BJ (cell line): ENCODE measurements around the gene SERPINA3. TPM values are rescaled to one million over a fixed set of nuclear protein-coding genes. Genes with fewer than 3 reads are reported as not detected.

Experiments used
- CTCF ChIA-PET: fragments of 350-600 bp; formaldehyde crosslinking; extraction: SDS; loops from one replicate; lab custom pipeline; 2021; ENCODE audit warnings: antibody characterized with exemption, inconsistent platforms; lab: Yijun Ruan, JAX
- POLR2A ChIA-PET: fragments of 300-600 bp; sonication (Branson Sonifier 250); formaldehyde crosslinking; extraction: SDS; loops from one replicate; lab custom pipeline; 2021; ENCODE audit warnings: antibody characterized with exemption; lab: Charles Lee
- DNase-seq: peaks from one replicate; pipeline ENCODE4 v3.0.0-alpha.2; 2011; ENCODE audit warnings: low read depth
- H3K27me3 ChIP-seq: 2 replicates; pipeline ENCODE4 v1.6.0; 2011; ENCODE audit warnings: low read length; ENCODE audit not compliant: control insufficient read depth, insufficient read depth
- H3K36me3 ChIP-seq: 2 replicates; pipeline ENCODE4 v1.5.1; 2011; ENCODE audit warnings: low read length; ENCODE audit not compliant: control insufficient read depth, insufficient read depth
- H3K4me3 ChIP-seq: 2 replicates; pipeline ENCODE4 v1.5.1; 2011; ENCODE audit warnings: low read depth, mild to moderate bottlenecking, control low read depth, low read length
- polyA minus RNA-seq: library from RNA; depleted of rRNA, polyadenylated mRNA; stranded (reverse); fragments of >200 nt; gene quantifications from 2 replicates; pipeline ENCODE4 v1.2.3, GENCODE V29; 2011; rRNA and poly(A)+ RNA removed
- polyA plus RNA-seq: library from polyadenylated mRNA; depleted of rRNA; stranded (reverse); fragments of >200 nt; gene quantifications from 2 replicates; pipeline ENCODE4 v1.2.3, GENCODE V29; 2011; rRNA removed
- TF ChIP-seq, protein P1 (sequence below): IDR thresholded peaks from 2 replicates; pipeline ENCODE4 v1.5.1; 2011; ENCODE audit warnings: low read depth, mild to moderate bottlenecking, control low read depth, inconsistent platforms, low read length, moderate library complexity; ENCODE audit not compliant: insufficient read depth

Gene SERPINA3
- polyA plus RNA-seq (0.70 and 0.91 TPM in 2 replicates), polyA minus RNA-seq (0.36 and 0.47 TPM in 2 replicates)

DNA sequence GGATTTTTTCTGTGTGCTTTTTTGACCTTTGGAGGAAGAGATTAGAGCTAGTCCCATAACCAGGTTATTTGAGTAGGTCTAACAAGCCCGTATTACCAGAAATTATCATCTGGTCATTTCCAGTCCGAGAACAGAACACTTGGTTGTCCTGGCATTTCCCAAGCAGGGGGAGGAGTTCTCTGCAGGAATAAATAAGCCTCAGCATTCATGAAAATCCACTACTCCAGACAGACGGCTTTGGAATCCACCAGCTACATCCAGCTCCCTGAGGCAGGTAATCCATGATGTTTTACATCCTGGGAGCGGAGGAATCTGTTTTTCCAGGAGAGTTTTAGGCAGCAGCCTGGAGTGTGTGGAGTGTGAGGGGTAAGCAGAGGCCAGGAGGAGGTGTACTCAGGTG, at the start of gene SERPINA3:
SERPINA3 (plus strand) TSS at position 218 of the 400 bp plus-strand sequence. CDS start 2,051 bp downstream, outside the sequence.
- H3K4me3 ChIP-seq = no peak within 1 kb of the TSS
- ChIA-PET CTCF (interaction anchor here (1.4 to 1.9 kb wide), 2 partner anchors 9 to 63 kb away, joined by 4 to 6 read pairs; no protein-coding TSS in a partner anchor), POLR2A (no interaction called here)
- H3K36me3 ChIP-seq = no peaks in the 10 kb centered on the region
- TF ChIP-seq, protein P1, sequence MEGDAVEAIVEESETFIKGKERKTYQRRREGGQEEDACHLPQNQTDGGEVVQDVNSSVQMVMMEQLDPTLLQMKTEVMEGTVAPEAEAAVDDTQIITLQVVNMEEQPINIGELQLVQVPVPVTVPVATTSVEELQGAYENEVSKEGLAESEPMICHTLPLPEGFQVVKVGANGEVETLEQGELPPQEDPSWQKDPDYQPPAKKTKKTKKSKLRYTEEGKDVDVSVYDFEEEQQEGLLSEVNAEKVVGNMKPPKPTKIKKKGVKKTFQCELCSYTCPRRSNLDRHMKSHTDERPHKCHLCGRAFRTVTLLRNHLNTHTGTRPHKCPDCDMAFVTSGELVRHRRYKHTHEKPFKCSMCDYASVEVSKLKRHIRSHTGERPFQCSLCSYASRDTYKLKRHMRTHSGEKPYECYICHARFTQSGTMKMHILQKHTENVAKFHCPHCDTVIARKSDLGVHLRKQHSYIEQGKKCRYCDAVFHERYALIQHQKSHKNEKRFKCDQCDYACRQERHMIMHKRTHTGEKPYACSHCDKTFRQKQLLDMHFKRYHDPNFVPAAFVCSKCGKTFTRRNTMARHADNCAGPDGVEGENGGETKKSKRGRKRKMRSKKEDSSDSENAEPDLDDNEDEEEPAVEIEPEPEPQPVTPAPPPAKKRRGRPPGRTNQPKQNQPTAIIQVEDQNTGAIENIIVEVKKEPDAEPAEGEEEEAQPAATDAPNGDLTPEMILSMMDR = no peak
- DNase-seq = no peak
- H3K27me3 ChIP-seq = no peaks in the 10 kb centered on the region

DNA sequence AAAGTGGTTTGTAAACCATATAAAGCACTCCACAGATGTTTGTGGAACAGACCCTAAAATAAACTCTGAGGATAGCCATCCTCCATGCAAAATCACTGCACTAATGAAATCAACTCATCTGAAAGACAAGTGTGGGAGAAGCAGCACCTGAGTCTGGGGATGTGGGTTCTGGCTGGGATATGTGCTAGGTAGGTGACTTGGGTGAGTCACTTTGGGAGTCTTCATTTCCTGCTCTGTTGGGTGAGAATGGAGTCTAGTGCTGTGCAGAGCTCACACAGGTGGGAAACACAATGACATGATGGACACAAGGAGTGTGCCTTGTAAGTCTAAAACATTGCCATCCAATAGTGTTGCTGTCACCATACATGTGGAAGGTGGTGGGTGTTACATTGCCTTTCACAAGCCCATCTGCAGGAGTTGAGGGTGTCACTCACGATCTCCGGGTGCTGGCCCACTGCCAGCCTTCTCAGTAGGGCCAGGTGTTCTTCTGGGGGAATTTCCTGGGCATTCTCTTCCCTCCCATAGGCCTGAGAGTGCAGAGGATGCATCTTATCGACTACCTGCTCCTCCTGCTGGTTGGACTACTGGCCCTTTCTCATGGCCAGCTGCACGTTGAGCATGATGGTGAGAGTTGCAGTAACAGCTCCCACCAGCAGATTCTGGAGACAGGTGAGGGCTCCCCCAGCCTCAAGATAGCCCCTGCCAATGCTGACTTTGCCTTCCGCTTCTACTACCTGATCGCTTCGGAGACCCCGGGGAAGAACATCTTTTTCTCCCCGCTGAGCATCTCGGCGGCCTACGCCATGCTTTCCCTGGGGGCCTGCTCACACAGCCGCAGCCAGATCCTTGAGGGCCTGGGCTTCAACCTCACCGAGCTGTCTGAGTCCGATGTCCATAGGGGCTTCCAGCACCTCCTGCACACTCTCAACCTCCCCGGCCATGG, 49.0 kb upstream of the SERPINA3 start:
- POLR2A ChIA-PET = no interaction called here
- no peak overlapping the region for H3K4me3 ChIP-seq
- CTCF ChIA-PET = interaction anchor here (0.5 kb wide), 1 partner anchor 15 kb away, joined by 3 read pairs; no protein-coding TSS in a partner anchor

GRCh38 chr14:94564381-94564780, 47.8 kb upstream of the SERPINA3 start:
- Histone ChIP-seq H3K27me3 (no peaks in the 10 kb centered on the region), H3K4me3 (no peak overlapping the region), H3K36me3 (no peaks in the 10 kb centered on the region)
- CTCF ChIA-PET = no interaction called here
- POLR2A ChIA-PET = no interaction called here
- TF ChIP-seq, protein P1 = no peak
- no peak for DNase-seq

More for the DNA sequence above, 49.0 kb upstream of the SERPINA3 start:
- TF ChIP-seq, protein P1 = no peak
- no peak for DNase-seq
- no peaks in the 10 kb centered on the region for H3K27me3 ChIP-seq
- no peaks in the 10 kb centered on the region for H3K36me3 ChIP-seq

DNA sequence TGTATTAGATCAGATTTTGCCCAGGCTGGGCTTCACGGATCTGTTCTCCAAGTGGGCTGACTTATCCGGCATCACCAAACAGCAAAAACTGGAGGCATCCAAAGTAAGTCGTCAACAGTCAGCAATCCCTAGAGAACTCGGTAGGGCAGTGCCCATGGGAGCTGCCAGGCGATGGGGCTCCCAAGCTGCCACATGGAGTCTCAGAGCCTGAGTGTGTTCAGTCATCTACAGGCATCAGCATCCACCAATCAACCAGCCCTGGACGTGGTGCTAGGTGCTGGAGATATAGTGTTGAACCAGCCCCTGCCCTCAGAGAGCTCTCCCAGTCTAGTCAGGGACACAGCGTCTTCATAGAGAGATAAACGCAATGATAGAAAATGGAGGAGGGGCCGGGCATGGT, 44.0 kb upstream of the SERPINA3 start:
- Histone ChIP-seq H3K36me3 (no peaks in the 10 kb centered on the region), H3K27me3 (no peaks in the 10 kb centered on the region), H3K4me3 (no peak overlapping the region)
- TF ChIP-seq, protein P1 = no peak
- DNase-seq = no peak
- ChIA-PET POLR2A (no interaction called here), CTCF (interaction anchor here (0.9 to 4.8 kb wide), 3 partner anchors 10 to 19 kb away, joined by 3 to 27 read pairs (median 4); no protein-coding TSS in a partner anchor)

GRCh38 chr14:94569381-94570001, 42.7 kb upstream of the SERPINA3 start:
- TF ChIP-seq, protein P1 = no peak
- ChIA-PET CTCF (interaction anchor here (1.0 to 4.8 kb wide), 2 partner anchors 9 to 20 kb away, joined by 3 to 27 read pairs; no protein-coding TSS in a partner anchor), POLR2A (no interaction called here)
- no peak for DNase-seq
- no peaks in the 10 kb centered on the region for H3K27me3 ChIP-seq
- no peak overlapping the region for H3K4me3 ChIP-seq
- no peaks in the 10 kb centered on the region for H3K36me3 ChIP-seq
